GM18951 (cell line): ENCODE results near the gene CD300LF.

Experiments used
- POLR2A ChIP-seq: IDR thresholded peaks from 4 replicates; pipeline ENCODE4 v1.6.1; 2011; ENCODE audit warnings: mild to moderate bottlenecking; ENCODE audit not compliant: insufficient read length, insufficient read depth; ENCODE audit errors: extremely low read depth
- in situ Hi-C: fragments of 300-500 bp; cut with MboI; formaldehyde crosslinking; loops from one replicate; pipeline ENCODE4 v1.12.0; 2022; ENCODE audit warnings: low sequenced_read_pairs, mixed read lengths, inconsistent platforms; ENCODE audit not compliant: unreplicated experiment

The CD300LF gene

DNA sequence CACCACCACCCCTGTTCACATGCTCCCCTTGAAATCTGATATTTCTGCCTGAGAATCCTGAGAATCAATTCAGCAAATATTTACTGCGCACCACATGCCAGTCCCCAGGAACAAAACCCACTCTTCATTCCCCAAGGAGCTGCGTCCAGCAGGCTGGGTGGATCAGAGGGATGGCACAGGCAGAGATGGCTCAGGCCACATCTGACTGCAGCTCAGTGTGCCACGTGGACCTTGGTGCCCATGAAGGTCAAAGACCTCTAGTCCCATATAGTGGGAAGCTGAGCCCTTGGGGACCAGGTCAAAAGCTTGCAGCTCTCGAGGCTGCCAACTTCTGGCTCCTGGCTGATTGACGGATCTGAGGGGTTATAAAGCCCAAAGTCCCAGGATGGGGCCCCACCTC, 31.8 kb downstream of the CD300LF start:
- no peak for TF ChIP-seq POLR2A
- in situ Hi-C loops: no loop called here

DNA sequence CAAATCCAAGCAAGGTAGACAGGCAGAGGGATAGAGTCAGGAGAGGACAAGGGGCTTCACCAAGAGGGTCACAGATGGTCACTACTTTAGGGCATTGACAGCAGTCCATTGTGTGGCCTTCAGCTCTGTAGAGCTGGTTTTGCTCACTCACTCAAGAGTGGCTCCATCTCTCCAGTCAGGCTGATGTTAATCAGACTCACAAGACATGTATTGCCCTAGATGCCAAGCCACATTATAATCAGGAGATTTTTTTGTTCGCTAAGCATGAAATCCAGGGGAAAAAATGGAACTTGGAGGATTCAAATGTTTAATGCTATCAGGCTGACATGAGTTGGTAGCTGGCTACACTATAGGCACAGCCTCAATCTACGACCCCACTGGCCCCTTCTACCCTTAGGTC, 32.5 kb downstream of the CD300LF start:
- TF ChIP-seq POLR2A: no peak
- in situ Hi-C loops: no loop called here

DNA sequence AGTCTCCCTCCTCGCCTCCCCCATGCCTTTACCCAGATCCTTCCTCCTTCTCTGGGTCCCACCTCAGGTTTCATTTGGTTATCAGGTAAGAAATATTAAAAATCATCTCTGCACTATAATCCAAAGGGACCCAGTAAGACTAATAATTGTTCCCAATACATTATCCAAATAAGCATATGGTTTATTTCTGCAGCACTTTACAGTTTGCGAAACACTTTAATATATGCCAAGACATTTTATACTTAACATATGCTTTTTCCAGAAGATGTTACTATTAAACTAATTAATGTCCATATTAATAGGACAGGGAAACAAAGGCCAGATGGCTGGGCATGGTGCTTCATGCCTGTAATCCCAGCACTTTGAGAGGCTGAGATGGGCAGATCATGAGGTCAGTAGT, 33.3 kb downstream of the CD300LF start:
- no peak for TF ChIP-seq POLR2A
- in situ Hi-C loops: no loop called here

DNA sequence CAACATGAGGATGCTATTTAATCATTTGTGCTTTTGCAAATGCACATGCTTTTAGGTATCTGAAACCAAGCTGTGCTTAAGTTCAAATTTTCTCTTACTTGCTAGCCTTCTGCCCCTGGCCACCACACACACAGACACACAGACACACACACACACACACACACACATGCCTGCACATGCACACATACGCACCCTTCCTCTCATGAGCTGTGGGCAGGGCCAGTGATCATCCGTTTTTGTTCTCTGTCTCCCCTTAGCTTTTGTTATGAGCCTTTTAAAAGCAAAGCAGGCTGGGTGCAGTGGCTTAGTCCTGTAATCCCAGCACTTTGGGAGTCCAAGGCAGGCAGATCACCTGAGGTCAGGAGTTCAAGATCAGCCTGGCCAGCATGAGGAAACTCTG, 34.2 kb downstream of the CD300LF start:
- no peak for TF ChIP-seq POLR2A

DNA sequence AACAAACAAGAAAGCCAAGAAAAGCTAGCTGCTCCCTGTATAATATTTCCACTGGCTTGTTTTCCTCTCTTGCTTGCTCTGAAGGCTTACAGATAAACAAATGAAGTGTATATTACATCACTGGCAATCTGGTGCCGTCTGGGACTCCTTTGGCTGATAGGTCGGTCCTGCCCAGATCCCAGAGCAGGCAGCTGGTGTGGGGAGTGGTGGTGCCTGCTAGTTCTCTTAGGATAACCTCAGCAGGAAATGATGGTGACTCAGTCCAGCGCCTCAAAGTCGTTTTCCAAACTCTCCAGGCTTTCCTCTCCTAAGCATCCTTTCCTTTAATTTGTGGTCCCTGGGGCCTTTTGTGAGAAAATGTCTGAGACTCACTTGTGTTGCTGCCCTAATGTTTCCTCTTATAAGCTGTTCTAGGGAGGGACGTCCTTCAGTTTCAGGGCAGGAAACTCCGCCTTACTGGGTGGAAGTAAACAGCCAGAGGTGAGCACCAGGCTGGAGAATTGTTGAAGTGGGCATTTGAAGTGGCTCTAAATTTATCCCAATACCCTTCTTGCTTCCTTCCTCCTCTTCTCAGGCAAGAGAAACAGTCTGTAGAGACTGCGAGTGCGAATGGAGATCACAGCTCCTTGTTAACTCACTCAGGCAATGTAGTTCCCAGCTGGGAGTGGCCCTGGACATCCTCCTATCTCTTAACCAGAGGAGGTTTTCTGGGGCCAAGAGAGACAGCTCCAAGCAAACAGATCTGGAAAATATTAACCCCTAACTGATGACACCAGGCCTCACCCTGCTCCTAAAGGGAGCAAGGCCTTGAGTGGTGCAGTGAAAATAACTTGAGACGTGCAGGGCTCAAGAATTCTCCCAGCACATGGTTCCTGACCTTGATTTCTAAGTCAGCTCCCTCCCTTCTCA, 34.9 kb downstream of the CD300LF start:
- no peak for TF ChIP-seq POLR2A
- in situ Hi-C loops: no loop called here

More for the DNA sequence above, 34.2 kb downstream of the CD300LF start:
- in situ Hi-C loops: no loop called here

DNA sequence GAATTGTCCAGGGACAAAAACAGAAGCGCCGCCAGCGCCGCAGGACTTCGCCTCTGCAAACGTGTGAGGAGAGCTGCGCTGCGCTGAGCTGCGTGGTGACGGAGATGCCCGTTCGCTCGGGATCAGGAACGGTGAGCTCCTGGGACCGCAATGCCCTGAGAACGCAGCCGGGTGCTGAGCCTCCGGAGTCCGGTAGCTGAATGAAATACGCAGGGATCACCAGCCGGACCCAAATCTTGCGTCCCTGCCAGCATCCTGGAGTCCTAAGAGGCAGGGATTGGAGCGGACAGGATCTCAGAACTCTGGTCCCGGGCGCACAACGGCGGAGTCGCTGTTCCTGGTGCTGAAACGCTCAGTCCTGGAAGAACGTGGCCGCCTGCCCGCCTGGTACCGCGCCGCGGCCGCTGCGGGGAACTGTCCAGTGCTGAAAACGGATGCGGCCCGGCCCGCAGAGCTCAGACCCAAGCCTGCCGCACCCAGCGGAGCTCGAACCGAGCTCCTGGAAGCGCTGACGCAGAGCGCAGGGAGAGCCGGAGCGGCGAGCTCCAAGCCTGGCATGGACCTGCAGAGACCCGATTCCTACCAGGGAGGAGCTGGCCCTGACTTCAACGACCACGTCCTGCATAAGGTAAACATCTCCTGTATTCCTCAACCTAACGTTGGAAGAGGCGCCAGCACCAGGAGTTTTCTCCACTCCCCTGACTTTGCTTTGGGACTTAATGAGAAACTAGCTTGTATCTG, 41.5 kb downstream of the CD300LF start:
- in situ Hi-C loops: no loop called here
- TF ChIP-seq POLR2A: no peak

DNA sequence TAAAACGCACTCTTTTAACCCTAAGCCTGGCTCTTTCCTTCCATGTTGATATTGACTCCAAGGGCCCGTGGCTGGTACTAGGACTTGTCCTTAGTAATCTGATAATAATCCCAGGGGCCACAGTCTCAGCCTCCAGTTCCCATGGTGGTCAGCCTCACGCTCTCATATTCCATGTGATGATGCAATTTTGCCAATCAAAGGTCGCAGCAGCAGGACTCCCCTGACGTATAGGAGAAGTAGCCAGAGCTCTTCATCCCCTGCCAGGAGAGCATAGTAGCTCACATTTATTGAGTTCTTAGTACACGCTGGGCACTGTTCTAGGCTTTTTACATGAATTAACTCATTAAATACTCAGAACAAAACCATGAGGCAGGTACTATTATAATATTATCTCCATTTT, 42.4 kb downstream of the CD300LF start:
- in situ Hi-C loops: no loop called here
- no peak for TF ChIP-seq POLR2A

DNA sequence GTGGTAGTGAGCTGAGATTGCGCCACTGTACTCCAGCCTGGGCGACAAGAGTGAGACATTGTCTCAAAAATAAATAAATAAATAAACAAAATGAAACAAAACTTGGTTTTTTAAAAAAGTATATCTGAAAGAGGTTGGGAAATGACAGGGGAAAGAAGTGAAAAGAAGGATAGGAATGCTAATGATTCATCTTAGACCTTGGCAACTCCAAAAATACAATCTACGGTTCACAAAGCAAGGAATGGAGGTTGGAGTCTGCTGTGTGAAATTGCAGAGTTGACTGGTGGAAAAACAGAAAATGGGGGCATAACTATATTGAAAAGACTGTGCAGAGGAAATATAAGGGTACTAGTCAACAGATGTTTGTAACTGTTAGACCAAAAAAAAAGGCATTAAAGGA, 49.2 kb downstream of the CD300LF start:
- in situ Hi-C loops: no loop called here
- no peak for TF ChIP-seq POLR2A

DNA sequence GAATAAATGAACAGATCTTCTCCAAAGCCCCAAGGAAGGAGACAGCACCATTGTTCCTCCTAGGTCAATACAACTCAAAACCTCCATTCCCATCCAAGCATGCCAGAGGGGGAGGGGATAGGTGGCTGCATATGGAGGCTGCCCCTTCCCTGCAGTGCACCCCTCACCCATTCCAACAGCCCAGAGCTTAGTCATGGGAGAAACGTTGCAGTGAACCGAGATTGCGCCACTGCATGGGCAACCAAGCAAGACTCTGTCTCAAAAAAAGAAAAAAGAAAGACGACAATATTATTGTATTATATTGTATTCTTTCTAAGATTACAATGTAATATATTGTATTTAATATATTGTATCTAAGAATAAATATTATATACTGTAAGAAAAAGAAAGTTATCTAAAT, 52.8 kb downstream of the CD300LF start:
- in situ Hi-C loops: loop anchor here (10.0 kb wide), 1 partner anchor 75 kb away; the partner anchor contains the start of gene RAB37
- no peak for TF ChIP-seq POLR2A

DNA sequence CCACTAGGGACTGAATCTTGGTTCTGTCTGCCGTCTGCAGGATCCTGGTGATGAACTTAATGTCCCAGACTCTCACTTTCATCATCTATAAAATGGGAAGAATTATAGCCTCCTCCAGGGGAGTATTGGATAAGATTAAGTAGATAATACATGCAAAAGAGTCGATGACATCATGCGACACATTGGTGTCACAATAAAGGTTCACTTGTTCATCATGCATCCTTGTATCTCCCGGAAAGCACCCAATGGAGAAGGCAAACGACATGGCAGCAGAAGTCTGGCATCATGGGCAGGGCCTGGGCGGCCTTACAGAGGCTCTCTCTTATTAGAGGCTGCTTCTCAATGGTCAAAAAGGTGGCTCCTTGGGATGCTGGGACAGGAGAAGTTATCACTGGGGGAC, 54.1 kb downstream of the CD300LF start:
- TF ChIP-seq POLR2A: no peak

DNA sequence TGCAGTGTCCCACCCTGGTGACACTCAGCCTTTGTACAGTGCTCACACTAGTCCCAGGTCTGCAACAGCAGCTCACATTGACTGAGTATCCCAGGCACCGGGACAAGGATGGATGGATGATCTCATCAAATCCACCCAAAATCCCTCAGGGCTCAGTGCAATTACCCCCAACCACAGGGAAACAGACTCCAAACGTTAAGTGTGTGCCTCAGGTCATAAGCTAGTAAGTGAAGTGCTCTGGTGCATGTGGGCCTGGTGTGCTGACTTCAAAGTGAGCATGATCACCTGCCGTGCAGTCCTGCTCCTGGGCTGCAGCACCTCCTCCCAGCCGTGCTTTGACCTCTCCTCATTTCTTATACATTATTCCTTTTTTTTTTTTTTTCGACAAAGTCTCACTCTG, 58.0 kb downstream of the CD300LF start:
- TF ChIP-seq POLR2A: no peak
- in situ Hi-C loops: loop anchor here (10.0 kb wide), 1 partner anchor 80 kb away; the partner anchor contains the start of gene RAB37

More for the DNA sequence above, 54.1 kb downstream of the CD300LF start:
- in situ Hi-C loops: loop anchor here (10.0 kb wide), 1 partner anchor 76 kb away; the partner anchor contains the start of gene RAB37

DNA sequence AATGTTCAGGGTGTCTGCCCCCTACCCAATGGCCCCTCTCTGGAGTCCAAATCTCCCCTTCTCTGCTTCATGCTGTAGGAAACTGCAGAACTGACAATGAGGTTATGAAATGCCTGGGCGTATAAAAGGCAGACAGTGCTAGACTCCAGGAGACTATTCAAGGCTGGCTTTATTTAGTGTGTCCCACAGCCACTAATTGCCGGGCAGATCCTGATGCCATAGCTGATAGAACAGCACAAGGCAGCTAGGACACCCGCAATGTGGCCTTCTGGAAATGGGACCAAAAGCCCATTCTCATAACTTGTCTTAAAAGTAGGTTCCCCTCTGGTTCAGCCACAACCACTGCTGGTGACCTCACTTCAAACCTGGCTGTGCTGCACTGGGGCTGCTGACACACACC, 60.7 kb downstream of the CD300LF start:
- in situ Hi-C loops: loop anchor here (10.0 kb wide), 1 partner anchor 83 kb away; the partner anchor contains the start of gene RAB37
- TF ChIP-seq POLR2A: no peak

DNA sequence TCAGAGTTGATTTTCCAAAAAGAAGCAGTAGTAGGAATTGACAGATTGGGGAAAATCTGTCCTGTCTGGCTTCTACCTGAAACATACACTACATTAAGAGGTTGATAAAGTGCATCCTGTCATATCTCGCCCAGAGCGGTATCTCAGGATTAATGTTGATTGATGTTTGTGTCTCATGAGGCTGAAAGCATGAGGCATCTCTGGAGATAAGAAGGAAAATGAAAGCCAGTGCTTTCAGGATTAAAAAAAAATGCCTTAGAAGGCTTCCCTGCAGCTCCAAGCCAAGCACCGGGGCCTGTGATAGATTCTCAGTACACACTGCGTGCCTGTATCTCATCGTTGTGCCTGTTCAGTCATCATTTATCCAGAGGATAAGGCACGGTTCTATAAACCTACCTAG, 62.8 kb downstream of the CD300LF start:
- no peak for TF ChIP-seq POLR2A
- in situ Hi-C loops: loop anchor here (10.0 kb wide), 1 partner anchor 85 kb away; the partner anchor contains the start of gene RAB37
